ENCODE data around the gene VAT1. TPM values are rescaled to one million over a fixed set of nuclear protein-coding genes. Genes with fewer than 3 reads are reported as not detected.
A peak's percentile ranks its signal among the peaks of the same experiment; 100 is the strongest.

The VAT1 gene
- total RNA-seq, 1 donor from 2014 or later = 167 TPM

GRCh38 chr17:43015579-43015978 is 6.6 kb downstream of the VAT1 start:
- no peak for DNase-seq (ENCODE audit: extremely low spot score, unreplicated experiment)
- Mint-ChIP-seq H3K9me3 (no peaks in the 10 kb centered on the region), H3K4me1 (ENCODE audit: unreplicated experiment) (peaks cover 40% of the 10 kb centered on the region), H3K4me3 (no peak overlapping the region), H3K27me3 (no peaks in the 10 kb centered on the region), H3K36me3 (peaks cover 11% of the 10 kb centered on the region), H3K27ac (no peak overlapping the region)
- no peak for TF ChIP-seq CTCF (conservative IDR thresholded peaks at IDR 0.05)

DNA sequence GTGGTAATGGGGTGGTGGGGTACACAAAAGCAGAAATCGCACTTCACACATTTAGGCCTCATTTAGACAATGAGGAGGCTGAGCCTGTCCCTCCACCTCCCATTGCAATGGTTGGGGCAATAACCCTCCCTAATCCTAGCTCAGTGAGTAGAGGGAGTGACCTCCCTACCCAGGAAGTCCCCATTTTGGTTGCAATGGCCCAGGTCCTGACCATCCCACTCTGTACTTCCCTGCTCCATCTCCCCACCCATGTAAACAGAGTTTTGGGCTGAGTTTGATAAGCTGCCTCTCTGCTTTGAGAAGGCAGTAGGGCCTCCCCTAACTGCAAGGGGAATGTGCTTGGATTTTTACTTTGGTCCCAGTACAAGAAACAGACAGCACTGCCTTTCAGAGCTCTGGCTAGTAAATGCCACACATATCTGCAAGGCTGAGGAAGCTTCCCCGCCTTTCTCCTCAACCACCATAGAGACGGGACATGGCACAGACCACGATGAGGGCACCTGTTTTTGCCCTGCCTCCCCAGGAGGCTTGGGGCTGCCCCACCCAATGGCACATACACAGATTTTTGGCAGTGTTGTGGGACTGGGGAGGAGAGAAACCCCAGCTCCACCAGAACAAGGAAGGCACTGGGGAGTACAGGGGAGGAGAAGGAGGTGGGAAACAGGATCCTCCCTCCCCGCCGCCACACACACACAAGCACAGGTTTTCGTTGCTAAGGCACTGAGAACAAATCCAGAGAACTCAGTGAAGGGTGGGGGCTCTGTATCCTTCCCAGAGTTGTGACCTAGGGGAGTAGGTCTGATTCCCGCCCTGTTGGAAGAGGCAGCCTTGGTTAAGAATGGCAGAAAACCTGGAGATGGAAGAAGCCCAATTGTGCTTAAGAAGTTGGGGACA is 7.3 kb downstream of the VAT1 start:
- Mint-ChIP-seq H3K4me1 (ENCODE audit: unreplicated experiment) (peaks cover 36% of the 10 kb centered on the region), H3K36me3 (peaks cover 11% of the 10 kb centered on the region), H3K27me3 (no peaks in the 10 kb centered on the region), H3K27ac (peak overlapping the region; percentile 26), H3K4me3 (no peak overlapping the region), H3K9me3 (no peaks in the 10 kb centered on the region)
- no peak for TF ChIP-seq CTCF (conservative IDR thresholded peaks at IDR 0.05)
- DNase-seq (ENCODE audit: extremely low spot score, unreplicated experiment) = no peak

- TF ChIP-seq CTCF (conservative IDR thresholded peaks at IDR 0.05) = no peak
- Mint-ChIP-seq H3K27me3 (no peaks in the 10 kb centered on the region), H3K27ac (peak overlapping the region; percentile 26), H3K4me1 (ENCODE audit: unreplicated experiment) (peaks cover 29% of the 10 kb centered on the region), H3K36me3 (peaks cover 11% of the 10 kb centered on the region), H3K4me3 (no peak overlapping the region), H3K9me3 (no peaks in the 10 kb centered on the region)
- no peak for DNase-seq (ENCODE audit: extremely low spot score, unreplicated experiment)
Measured at GRCh38 chr17:43014020-43014648, 8.1 kb downstream of the VAT1 start.

DNA sequence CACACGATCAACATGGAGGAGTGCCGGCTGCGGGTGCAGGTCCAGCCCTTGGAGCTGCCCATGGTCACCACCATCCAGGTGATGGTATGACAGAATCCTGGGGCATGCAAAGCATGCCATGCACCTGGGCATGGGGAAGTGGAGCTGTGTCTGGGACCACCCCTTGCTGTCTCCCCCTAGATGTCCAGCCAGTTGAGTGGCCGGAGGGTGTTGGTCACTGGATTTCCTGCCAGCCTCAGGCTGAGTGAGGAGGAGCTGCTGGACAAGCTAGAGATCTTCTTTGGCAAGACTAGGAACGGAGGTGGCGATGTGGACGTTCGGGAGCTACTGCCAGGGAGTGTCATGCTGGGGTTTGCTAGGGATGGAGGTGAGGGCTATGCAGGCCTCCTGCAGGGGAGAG is 8.9 kb downstream of the VAT1 start:
- Mint-ChIP-seq H3K27ac (peak overlapping the region; percentile 23), H3K36me3 (peaks cover 11% of the 10 kb centered on the region), H3K9me3 (no peaks in the 10 kb centered on the region), H3K27me3 (no peaks in the 10 kb centered on the region), H3K4me3 (no peak overlapping the region), H3K4me1 (ENCODE audit: unreplicated experiment) (peaks cover 20% of the 10 kb centered on the region)
- no peak for TF ChIP-seq CTCF (conservative IDR thresholded peaks at IDR 0.05)
- DNase-seq (ENCODE audit: extremely low spot score, unreplicated experiment) = no peak

- H3K4me1 Mint-ChIP-seq (ENCODE audit: unreplicated experiment) = peaks cover 14% of the 10 kb centered on the region
- H3K27me3 Mint-ChIP-seq = no peaks in the 10 kb centered on the region
- peak overlapping the region; percentile 61 for H3K27ac Mint-ChIP-seq
- H3K9me3 Mint-ChIP-seq = no peaks in the 10 kb centered on the region
- no peak overlapping the region for H3K4me3 Mint-ChIP-seq
- peaks cover 7% of the 10 kb centered on the region for H3K36me3 Mint-ChIP-seq
- no peak for DNase-seq (ENCODE audit: extremely low spot score, unreplicated experiment)
- TF ChIP-seq CTCF (conservative IDR thresholded peaks at IDR 0.05) = no peak
Measured at GRCh38 chr17:43011728-43012472, 10.3 kb downstream of the VAT1 start.
